HEK293T (cell line): ENCODE results near the gene IVD.

Source experiments
- CTCF ChIA-PET: fragments of 350-600 bp; formaldehyde crosslinking; extraction: SDS; loops from one replicate; lab custom pipeline; 2021; ENCODE audit warnings: antibody characterized with exemption, inconsistent platforms; lab: Yijun Ruan, JAX
- POLR2A ChIA-PET: fragments of 350-600 bp; formaldehyde crosslinking; extraction: SDS; loops from one replicate; lab custom pipeline; 2020; ENCODE audit warnings: antibody characterized with exemption, inconsistent platforms; lab: Yijun Ruan, JAX
- DNase-seq: peaks from one replicate; pipeline ENCODE4 v3.0.0; 2012; ENCODE audit warnings: mixed read lengths; ENCODE audit errors: extremely low spot score
- ARNT ChIP-seq: fragments of 450-650 bp; IDR thresholded peaks from 2 replicates; pipeline ENCODE4 v1.6.1; 2017; ENCODE audit warnings: mild to moderate bottlenecking
- BHLHE40 ChIP-seq: fragments of 450-650 bp; IDR thresholded peaks from 2 replicates; pipeline ENCODE4 v1.6.1; 2016; ENCODE audit warnings: mild to moderate bottlenecking, moderate library complexity, borderline replicate concordance
- CTBP1 ChIP-seq: fragments of 450-650 bp; IDR thresholded peaks from 2 replicates; pipeline ENCODE4 v1.6.1; 2016; ENCODE audit warnings: borderline replicate concordance
- ELF4 ChIP-seq: fragments of 450-650 bp; IDR thresholded peaks from 2 replicates; pipeline ENCODE4 v1.6.1; 2017; ENCODE audit warnings: antibody characterized with exemption
- FOXA1 ChIP-seq: fragments of 450-650 bp; IDR thresholded peaks from 2 replicates; pipeline ENCODE4 v1.6.1; 2016; ENCODE audit warnings: mild to moderate bottlenecking
- FOXK2 ChIP-seq: fragments of 450-650 bp; IDR thresholded peaks from 2 replicates; pipeline ENCODE4 v1.6.1; 2016; ENCODE audit warnings: mild to moderate bottlenecking
- FOXM1 ChIP-seq: fragments of 450-650 bp; IDR thresholded peaks from 2 replicates; pipeline ENCODE4 v1.6.1; 2017; ENCODE audit warnings: mild to moderate bottlenecking, borderline replicate concordance
- HDGF ChIP-seq: fragments of 450-650 bp; IDR thresholded peaks from 2 replicates; pipeline ENCODE4 v1.6.1; 2017; ENCODE audit warnings: antibody characterized with exemption, borderline replicate concordance
- L3MBTL2 ChIP-seq: fragments of 450-650 bp; conservative IDR thresholded peaks from 2 replicates; pipeline ENCODE4 v1.6.1; 2016; ENCODE audit warnings: mild to moderate bottlenecking
- LEF1 ChIP-seq: fragments of 450-650 bp; IDR thresholded peaks from 2 replicates; pipeline ENCODE4 v1.6.1; 2017; ENCODE audit warnings: mild to moderate bottlenecking, borderline replicate concordance
- NFRKB ChIP-seq: fragments of 450-650 bp; IDR thresholded peaks from 2 replicates; pipeline ENCODE4 v1.6.1; 2016; ENCODE audit warnings: mild to moderate bottlenecking, moderate library complexity
- SP1 ChIP-seq: fragments of 450-650 bp; IDR thresholded peaks from 2 replicates; pipeline ENCODE4 v1.6.1; 2017
- SUZ12 ChIP-seq: fragments of 450-650 bp; IDR thresholded peaks from 2 replicates; pipeline ENCODE4 v1.6.1; 2016; ENCODE audit warnings: mild to moderate bottlenecking
- TARDBP ChIP-seq: fragments of 450-650 bp; IDR thresholded peaks from 2 replicates; pipeline ENCODE4 v1.6.1; 2016
- ZNF384 ChIP-seq: fragments of 450-650 bp; IDR thresholded peaks from 2 replicates; pipeline ENCODE4 v1.6.1; 2016
- TF ChIP-seq, protein P1 (sequence below): fragments of 450-650 bp; IDR thresholded peaks from 2 replicates; pipeline ENCODE4 v1.6.1; 2016

The IVD gene

DNA sequence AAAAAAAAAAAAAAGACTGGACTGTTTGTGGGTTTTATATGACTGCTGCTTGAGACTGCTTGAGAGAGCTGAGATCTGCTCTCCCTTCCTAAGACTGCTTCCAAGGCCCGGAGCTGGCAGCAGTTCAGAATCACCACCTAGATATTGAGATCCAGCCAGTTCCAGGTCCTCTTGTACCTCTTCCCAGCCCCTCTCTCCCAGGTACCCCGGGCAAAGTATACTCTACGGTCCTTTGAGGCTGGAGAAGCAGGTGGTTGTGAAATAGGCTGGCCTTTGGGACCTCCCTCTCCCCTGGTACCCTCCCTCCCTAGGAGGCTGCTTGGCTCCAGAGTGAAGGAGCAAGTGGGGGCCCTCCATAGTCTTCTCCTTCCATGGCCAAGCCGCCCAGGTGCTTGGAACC, 22.6 kb downstream of the IVD start:
- TF ChIP-seq CTBP1 (no peak), SUZ12 (no peak), TARDBP (no peak), ZNF384 (no peak), ARNT (no peak), FOXK2 (no peak), LEF1 (no peak), L3MBTL2 (no peak), FOXM1 (no peak), HDGF (no peak), ELF4 (no peak), NFRKB (no peak), FOXA1 (no peak)
- ChIA-PET POLR2A (no interaction called here), CTCF (no interaction called here)
- no peak for DNase-seq

DNA sequence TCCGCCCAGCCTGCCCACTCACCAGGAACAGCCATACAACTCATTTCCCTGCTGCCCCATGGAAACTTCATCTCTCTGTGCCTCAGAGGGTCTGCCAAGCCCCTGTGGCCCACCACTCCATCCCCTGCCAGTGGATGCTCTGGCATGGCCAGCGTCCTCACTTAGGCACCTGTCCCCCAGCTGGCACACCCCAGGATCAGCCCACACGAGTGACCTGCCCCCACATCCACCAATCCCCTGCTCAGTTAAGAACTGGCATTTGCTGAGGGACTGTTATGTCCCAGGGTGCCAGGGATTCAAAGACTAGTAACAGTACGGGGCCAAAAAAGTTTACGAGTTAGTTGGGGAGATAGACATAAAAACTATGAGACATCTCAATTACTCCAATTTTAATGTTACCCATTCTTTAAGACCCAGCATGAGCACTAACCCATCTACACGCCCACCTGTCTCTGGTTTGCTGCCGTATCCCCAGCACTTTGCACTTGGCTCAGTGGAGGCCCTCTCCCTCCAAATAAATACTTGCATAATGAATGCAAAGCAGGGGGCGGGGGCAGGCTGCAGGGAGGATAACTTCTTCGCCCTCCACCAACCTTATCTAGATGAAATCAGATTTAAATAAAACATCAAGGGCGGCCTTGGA, 23.6 kb downstream of the IVD start:
- CTCF ChIA-PET, result no interaction called here
- POLR2A ChIA-PET, result interaction anchor here (2.0 kb wide), 1 partner anchor 10 kb away, joined by 5 read pairs; no protein-coding TSS in a partner anchor
- no peak for TF ChIP-seq NFRKB
- TF ChIP-seq ARNT, result no peak
- TF ChIP-seq HDGF, result no peak
- no peak for TF ChIP-seq ZNF384
- TF ChIP-seq CTBP1, result no peak
- TF ChIP-seq, protein P1, sequence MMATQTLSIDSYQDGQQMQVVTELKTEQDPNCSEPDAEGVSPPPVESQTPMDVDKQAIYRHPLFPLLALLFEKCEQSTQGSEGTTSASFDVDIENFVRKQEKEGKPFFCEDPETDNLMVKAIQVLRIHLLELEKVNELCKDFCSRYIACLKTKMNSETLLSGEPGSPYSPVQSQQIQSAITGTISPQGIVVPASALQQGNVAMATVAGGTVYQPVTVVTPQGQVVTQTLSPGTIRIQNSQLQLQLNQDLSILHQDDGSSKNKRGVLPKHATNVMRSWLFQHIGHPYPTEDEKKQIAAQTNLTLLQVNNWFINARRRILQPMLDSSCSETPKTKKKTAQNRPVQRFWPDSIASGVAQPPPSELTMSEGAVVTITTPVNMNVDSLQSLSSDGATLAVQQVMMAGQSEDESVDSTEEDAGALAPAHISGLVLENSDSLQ, result no peak
- no peak for TF ChIP-seq FOXK2
- TF ChIP-seq SP1, result no peak
- no peak for TF ChIP-seq L3MBTL2
- DNase-seq, result no peak

DNA sequence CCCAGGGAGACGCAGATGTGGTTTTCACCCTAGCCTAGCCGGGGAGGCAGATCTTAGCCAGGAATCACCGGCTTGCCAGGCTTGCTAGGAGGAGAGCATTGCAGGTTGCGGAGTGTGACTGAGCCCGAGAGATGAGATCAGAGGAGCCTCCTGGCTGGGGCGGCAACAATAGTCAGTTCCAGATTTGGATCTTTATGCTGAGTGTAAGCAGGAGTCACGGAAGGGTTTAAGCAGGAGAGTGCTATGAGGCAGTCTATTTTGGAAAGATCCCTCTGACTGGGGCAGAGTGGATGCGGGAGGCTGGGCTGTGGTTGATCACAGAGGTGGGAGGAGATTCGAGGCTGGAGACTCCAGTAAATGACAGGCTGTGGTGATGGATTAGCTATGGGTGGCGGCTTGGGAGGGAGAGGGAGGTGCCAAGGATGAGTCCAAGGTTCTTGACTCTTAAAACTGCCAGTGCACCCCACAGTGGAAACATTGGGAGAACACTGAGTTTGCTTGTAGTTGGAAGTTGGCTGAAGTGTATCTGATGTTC, 24.7 kb downstream of the IVD start:
- POLR2A ChIA-PET, result interaction anchor here (0.9 to 2.0 kb wide), 2 partner anchors 9 to 24 kb away, joined by 3 to 5 read pairs; partner anchors contain the start of gene IVD
- CTCF ChIA-PET, result interaction anchor here (1.2 kb wide), 1 partner anchor 9 kb away, joined by 4 read pairs; no protein-coding TSS in a partner anchor
- TF ChIP-seq BHLHE40 (no peak), CTBP1 (no peak)
- TF ChIP-seq, protein P1, result peak; percentile 96
- peak; percentile 57 for DNase-seq

DNA sequence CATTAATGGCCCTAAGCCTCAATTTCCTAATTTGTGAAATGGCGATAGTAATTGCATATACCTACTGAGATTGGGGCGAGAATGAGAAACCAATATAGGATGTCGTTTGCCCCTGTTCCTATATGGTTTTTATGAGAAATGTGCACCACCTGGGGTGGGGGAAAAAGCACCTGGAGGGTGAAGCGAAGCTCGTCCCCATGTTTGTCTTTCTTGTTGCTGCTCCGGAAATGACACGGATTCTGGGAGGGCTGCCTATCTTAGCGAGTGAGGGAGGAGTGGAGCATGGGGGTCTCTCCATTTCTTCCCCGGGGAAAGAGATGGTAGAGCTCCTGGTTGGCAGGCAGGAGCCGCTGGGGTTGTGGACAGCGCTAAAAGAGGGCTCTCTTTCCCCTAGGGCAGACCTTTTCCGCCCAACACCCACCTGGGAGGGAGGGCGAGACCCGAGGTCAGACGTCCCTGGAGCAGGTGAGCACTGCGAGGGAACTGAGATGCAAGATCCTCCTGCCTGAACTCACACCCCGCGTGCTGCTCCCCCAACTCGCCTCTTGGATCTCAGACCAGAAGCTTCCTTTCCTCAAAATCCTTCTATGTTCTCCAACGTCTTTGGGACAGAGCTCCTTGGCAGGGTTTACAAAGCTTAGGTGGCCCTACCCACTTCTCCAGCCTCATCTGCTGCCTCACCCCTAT, 29.6 kb downstream of the IVD start:
- CTCF ChIA-PET, result interaction anchor here (0.9 kb wide), 1 partner anchor 70 kb away, joined by 3 read pairs; no protein-coding TSS in a partner anchor
- POLR2A ChIA-PET, result no interaction called here
- DNase-seq, result no peak
- no peak for TF ChIP-seq NFRKB
- TF ChIP-seq LEF1, result no peak
- TF ChIP-seq SP1, result no peak
- no peak for TF ChIP-seq FOXK2
- TF ChIP-seq SUZ12, result no peak
- no peak for TF ChIP-seq ARNT
- no peak for TF ChIP-seq ELF4
- TF ChIP-seq CTBP1, result no peak
- TF ChIP-seq BHLHE40, result no peak
- no peak for TF ChIP-seq FOXA1
- TF ChIP-seq ZNF384, result no peak
- TF ChIP-seq TARDBP, result no peak
- TF ChIP-seq, protein P1, result no peak
- TF ChIP-seq FOXM1, result no peak
- TF ChIP-seq HDGF, result no peak
- TF ChIP-seq L3MBTL2, result no peak

DNA sequence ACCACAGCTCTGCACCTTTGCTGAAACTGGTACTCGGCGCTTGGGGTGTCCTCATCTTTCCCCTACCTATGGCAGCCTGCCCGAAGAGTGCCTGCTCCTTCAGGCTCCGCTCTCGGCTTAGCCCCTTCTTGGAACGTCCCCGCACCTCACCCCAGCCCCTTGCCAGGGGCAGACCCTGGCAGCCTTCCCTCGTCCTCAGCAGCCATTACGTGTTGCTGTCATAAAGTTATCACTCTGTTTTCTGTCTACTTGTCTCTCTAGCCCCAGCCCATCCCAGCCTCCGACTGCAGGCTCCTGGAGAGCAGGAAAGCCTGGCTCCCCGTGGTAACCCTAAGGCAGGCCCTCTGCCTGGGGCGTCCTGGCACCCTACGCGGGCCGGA, 30.1 kb downstream of the IVD start:
- DNase-seq, result no peak
- TF ChIP-seq CTBP1 (no peak), TARDBP (no peak), FOXA1 (no peak), ARNT (no peak), FOXM1 (no peak), LEF1 (no peak), L3MBTL2 (no peak), ZNF384 (no peak), HDGF (no peak), NFRKB (no peak), SP1 (no peak), BHLHE40 (no peak), SUZ12 (no peak), FOXK2 (no peak)
- TF ChIP-seq, protein P1, result no peak
- CTCF ChIA-PET, result no interaction called here
- POLR2A ChIA-PET, result no interaction called here
